ENCODE data around the gene PTX4.

PTX4 gene

DNA sequence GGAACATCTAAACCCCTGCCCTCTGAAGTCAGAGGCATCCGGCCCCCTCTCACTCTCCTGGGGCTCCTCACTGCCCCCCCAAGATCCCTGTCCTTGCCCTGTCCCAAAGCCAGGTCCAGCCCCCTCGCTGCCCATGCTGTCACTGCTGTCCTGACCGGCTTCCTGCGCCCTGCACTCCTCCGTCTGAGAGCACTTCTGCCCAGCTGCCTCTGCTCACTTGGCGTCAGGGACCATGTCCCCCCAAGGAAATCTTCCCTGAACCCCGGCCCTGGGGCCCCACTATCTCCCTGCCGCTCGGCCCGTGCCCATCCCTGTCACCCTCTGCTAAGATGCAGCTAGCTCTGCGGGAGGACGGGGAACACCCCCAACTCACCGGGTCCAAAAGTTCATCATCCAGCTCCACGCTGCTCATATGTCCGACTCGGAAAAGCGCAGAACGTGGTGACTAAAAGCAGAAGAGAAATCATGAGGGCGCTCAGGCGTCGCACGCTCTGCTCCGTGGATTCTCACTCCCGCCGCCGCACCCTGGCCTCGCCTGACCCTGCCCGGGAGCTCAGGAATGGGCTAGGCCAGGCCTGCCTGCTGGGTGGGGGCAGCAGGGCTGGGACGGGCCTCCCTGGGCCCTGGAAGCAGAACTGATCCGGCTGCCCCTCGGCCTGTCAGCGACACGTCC is 23.7 kb downstream of the PTX4 start:
- FAIRE-seq (no peak), DNase-seq (ENCODE audit: low spot score) (no peak)

- FAIRE-seq (no peak), DNase-seq (ENCODE audit: low spot score) (no peak)
These were observed 24.4 kb downstream of the PTX4 start for GRCh38 chr16:1464196-1464893.

- DNase-seq (ENCODE audit: low spot score) = no peak
- FAIRE-seq = no peak
These were observed 27.6 kb downstream of the PTX4 start for GRCh38 chr16:1461146-1461545.

DNA sequence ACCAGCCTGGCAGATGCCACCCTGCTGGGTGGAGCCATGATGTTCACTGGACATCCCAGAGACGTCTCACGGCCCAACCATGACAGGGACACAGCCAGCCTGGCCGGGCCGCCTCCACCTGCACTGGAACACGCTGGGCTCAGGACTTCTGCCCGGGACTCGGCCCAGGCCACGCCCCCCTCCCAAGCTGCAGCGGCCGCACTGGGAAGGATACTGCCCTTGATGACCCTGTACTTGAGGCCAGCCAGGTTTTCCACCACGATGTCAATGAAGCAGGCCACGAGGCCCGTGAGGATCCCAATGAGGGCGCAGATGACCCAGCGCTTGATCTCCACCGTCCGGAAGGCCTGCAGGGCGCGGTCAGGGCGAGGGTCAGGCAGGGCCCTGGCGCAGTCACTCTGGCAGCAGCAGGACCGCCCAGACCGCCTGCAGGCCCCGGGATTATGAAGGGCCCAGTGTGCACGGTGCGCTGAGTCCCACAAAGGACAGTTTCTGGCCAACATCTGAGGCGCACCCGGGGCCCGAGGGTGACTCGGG is 28.1 kb downstream of the PTX4 start:
- FAIRE-seq (no peak), DNase-seq (ENCODE audit: low spot score) (no peak)

DNA sequence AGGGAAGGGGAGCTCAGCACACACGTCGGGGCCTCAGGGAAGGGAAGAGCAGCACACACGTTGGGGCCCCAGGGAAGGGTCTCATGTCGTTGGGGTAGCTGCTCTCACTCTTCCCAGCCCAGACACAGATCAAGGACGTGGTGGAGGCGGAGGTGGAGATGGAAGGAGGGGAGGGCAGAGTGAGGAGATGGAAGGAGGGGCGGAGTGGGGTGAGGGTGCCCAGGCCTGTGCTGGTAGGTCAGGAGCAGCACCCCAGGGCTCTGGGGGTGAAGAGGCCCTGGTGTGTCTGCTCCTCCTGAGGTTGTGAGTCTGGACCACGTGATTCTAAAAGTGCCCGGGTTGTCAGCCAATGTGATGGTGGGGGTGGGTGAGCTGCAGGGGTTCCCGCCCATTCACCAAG is 28.8 kb downstream of the PTX4 start:
- FAIRE-seq = no peak
- DNase-seq (ENCODE audit: low spot score) = no peak

DNA sequence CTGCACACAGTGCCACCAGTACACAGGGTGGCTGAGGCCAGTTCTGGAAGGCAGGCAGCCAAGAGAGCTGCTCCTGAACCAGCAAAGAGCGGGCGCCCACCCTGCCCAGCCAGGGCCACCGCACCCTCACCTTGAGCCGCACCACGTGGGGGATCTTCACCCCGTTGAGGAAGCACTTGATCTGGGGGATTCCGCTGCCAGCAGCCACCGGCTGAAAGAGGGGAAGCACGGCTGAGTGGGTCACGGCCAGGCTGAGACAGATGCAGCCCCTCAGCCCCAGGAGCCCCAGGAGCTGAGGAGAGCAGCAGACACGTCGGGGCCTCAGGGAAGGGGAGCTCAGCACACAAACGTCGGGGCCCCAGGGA is 29.8 kb downstream of the PTX4 start:
- DNase-seq (ENCODE audit: low spot score) (no peak), FAIRE-seq (no peak)

GRCh38 chr16:1458336-1458976 is 30.3 kb downstream of the PTX4 start:
- DNase-seq (ENCODE audit: low spot score) (no peak), FAIRE-seq (no peak)

DNA sequence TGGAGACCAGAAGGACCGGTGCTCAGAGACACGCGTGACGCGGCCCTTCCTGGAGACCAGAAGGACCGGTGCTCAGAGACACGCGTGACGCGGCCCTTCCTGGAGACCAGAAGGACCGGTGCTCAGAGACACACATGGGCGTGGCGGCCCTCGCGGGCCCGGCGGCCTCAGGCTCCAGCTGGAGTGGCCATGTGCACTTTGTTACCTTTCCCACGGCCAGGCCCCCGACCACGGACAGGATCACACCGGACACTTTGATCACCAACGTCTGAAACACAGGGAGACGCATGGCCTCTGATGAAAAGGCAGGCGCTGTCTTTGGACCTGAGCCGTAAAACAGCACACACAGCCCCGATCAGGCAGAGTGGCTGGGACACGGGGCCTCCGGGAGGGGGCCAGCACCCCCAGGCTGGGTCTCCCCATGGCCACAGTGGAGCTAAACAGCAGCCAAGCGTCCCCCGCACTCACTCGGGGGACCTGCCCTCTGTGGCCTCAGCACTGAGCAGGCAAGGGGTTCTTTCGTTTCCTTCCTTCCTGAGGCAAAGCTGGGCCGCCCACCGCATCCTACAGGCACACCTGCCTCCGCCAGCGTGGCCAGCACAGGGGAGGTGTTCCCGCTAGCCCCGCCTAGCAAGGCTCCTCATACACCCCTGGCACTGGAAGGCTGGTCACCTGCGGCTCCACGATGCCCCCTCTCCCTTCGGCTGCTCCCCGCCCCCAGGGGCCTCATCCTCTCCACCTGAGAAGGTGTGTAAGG is 31.1 kb downstream of the PTX4 start:
- DNase-seq (ENCODE audit: low spot score) = no peak
- no peak for FAIRE-seq

- no peak for FAIRE-seq
- DNase-seq (ENCODE audit: low spot score) = no peak
These were observed 31.8 kb downstream of the PTX4 start for GRCh38 chr16:1456951-1457350.

- DNase-seq (ENCODE audit: low spot score) = no peak
- no peak for FAIRE-seq
These were observed 33.3 kb downstream of the PTX4 start for GRCh38 chr16:1455190-1456171.

GRCh38 chr16:1454561-1454960 is 34.2 kb downstream of the PTX4 start:
- no peak for FAIRE-seq
- DNase-seq (ENCODE audit: low spot score) = no peak

- no peak for FAIRE-seq
- DNase-seq (ENCODE audit: low spot score) = no peak
These were observed 35.4 kb downstream of the PTX4 start for GRCh38 chr16:1453316-1453715.

- FAIRE-seq = no peak
- no peak for DNase-seq (ENCODE audit: low spot score)
These were observed 36.2 kb downstream of the PTX4 start for GRCh38 chr16:1452530-1452929.

DNA sequence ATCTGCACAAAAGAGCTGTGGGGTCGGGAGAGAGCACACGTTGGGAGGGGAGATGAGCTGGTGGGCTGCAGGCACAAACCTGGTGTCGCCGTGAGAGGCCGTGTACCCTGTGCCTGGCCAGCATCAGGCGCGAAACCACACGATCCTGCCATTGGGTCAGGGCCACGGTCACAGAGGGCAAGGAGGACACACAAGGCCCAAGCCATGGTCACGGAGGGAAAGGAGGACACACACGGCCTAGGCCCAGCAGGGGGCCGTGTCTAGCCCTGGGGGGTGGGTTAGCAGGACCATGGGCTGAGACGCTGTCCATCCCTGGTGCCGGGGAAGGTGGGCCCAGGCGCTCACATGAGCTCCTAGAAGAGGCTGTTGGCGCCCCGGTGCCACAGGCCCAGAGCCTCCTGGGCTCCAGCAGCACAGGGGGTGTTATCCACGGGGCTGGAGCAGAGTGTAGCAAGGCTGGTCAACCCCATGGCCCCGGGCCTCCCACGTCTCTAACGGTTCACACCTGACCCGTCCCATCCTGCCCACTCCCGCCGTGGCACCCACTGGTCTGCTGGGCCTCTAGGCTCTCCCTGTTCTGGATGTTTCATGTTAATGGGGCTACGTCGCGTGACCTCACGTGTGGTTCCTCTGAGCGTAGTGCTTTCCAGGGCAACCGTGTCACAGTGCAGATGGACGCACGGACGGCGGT is 36.9 kb downstream of the PTX4 start:
- FAIRE-seq (no peak), DNase-seq (ENCODE audit: low spot score) (no peak)

DNA sequence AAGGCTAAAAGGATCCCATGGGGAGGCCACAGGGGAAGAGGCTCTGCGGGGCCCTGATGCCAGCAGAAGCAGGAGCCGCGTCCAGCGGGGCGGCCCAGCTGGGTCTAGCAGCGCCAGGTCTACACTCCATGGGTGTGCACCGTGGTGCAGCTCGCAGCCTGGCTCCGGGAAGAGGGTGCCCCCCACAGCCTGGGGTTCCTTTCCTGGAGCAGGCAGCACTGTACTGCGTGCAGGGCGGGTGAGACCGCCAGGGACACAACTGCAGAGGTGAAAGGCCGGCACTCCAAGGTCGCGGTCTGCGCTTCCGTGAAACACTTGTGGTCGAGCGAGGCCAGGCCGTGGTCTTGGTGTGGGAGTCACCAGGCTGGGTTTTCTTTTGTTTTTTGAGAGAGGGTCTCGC is 37.9 kb downstream of the PTX4 start:
- FAIRE-seq (no peak), DNase-seq (ENCODE audit: low spot score) (no peak)

GRCh38 chr16:1450218-1450617 is 38.5 kb downstream of the PTX4 start:
- FAIRE-seq (no peak), DNase-seq (ENCODE audit: low spot score) (no peak)

DNA sequence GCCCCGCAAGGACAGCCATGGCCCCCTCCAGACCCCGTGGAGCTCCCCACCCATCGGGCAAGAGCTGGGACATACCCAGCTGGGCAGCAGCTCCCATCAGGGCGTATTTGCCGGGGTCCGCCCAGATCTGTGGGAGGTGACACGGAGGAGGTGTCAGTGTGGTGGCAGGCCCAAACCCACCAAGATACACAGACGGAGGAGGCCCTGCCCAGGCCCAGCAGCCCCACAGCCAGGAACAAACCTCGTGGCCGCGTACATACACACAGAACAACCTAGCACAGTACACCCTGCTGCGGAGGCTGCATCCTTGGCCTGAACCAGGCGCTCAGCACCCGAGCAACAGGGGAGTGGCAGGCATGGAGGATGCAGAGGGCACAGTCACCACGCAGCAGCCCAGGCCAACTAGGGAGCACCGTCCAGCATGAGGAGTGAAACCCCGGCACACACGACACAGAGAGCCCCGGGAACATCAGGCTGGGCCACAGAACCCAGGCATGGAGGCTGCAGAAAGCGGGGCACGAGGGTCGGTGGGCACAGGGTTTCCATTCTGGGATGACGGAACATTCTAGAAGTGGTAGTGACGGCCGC is 39.4 kb downstream of the PTX4 start:
- DNase-seq (ENCODE audit: low spot score) (no peak), FAIRE-seq (no peak)

GRCh38 chr16:1448536-1449116 is 40.1 kb downstream of the PTX4 start:
- FAIRE-seq (no peak), DNase-seq (ENCODE audit: low spot score) (no peak)

GRCh38 chr16:1447965-1448364 is 40.8 kb downstream of the PTX4 start:
- DNase-seq (ENCODE audit: low spot score) (no peak), FAIRE-seq (no peak)

Measured in RCC 7860 (cell line).